Measurements from ENCODE around the gene RAB26.
"Not testable (repeated sequence)": the region's sequence is repeated elsewhere in the genome, so short reads cannot be mapped to it uniquely, and the experiment has no call there.

Gene RAB26

DNA sequence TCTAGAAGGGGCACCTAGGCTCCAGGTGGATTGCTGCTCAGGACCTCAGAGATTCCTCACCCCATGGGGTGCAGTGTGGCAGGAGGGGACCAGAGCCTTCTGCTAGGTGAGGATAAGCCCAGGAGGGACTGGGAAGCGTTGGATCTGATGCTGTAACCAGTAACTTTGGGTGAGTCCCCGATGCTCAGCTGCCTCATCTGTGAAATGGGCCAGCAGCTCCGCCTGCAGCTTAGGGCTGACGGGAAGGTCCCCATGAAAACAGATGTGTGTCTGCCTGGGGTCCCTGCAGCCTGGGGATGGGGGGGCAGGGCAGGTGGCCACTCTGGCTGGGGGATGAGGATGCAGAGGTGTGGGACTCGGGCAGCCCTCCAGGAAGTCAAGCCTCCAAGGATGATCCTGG is 50.7 kb downstream of the RAB26 start:
- FAIRE-seq, result no peak

DNA sequence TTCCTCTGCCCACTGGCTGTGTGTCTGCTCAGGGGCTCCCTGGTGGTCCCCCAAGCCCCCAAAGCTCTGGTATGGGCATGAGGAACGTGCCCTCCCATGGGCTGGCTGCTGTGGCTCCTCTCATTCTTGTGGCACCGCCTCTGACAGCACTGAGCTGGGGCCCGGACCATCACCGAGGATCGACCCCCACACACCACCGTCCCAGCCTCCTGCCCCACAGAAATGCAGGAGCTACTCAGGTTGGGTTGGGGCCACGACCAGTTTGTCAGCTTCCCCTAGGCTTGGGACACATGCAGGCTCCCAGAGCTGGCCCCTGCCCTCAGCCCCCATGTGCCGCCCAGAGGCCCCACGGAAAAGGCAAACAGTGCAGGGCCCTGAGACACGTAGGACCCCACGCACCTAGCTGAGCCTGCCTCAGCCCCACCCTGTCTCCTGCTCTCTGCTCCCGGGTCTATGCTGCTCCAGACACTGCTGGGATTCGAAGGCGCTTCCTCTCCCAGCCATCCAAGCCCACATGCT is 51.3 kb downstream of the RAB26 start:
- FAIRE-seq, result no peak

DNA sequence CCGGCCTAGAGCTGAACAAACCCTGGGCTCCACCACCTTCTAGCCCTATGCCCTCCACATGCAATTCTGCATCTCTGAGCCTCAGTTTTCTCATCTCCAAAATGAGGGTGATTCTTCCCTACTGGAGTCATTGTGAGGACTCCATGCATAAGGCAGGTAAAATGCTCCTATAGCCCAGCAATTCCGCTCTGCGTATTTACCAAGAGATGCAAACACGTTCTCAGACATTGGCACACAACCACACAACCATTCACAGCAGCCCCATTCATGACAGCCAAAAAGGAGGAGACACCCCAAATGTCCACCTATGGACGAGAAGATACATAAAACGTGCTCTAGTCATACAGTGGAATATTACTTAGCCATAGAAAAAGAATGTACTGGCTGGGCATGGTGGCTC is 51.9 kb downstream of the RAB26 start:
- FAIRE-seq, result no peak

DNA sequence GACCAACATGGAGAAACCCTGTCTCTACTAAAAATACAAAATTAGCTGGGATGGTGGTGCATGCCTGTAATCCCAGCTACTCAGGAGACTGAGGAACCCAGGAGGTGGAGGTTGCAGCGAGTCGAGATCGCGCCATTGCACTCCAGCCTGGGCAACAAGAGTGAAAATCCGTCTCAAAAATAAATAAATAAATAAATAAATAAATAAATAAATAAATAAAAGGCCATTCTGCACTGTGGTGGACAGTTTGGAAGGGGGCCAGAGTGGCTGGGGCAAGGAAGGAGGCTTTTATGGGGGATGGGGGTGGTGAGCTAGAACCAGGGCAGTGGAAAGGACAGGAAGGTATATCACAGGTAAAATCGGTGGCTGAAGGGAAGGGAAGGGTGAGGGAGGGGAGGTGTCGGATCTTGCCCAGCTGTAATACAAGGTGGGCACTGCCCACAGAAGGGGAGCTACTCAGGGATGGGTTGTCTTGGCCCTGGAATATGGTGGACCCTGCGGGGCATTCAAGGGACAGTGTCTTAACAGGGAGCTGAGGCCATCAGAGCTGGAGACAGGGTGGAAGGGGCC is 54.8 kb downstream of the RAB26 start:
- not testable (repeated sequence) for FAIRE-seq

All from A204.1 (cell line).